Activated naive CD8-positive, alpha-beta T cell treated with anti-CD3 and anti-CD28 coated beads, Interleukin-2, amount 50 U/mL, for 24 hours (primary cell): ENCODE measurements around the gene CSF3.
"Not testable (repeated sequence)": the region's sequence is repeated elsewhere in the genome, so short reads cannot be mapped to it uniquely, and the experiment has no call there.

Source experiments
- ATAC-seq: fragments of 150-1000 bp; cut with Tn5 transposase; one replicate; pipeline ENCODE4 v1.10.0; 2021
- DNase-seq: peaks from one replicate; pipeline ENCODE4 v3.0.0; 2021
- H3K27ac Mint-ChIP-seq: one replicate; pipeline ENCODE4 v1.8.0; 2021; ENCODE audit warnings: mild to moderate bottlenecking, mixed read lengths
- H3K27me3 Mint-ChIP-seq: one replicate; pipeline ENCODE4 v1.8.0; 2021; ENCODE audit warnings: mixed read lengths
- H3K36me3 Mint-ChIP-seq: one replicate; pipeline ENCODE4 v1.8.0; 2021; ENCODE audit warnings: low read depth, mixed read lengths
- H3K4me1 Mint-ChIP-seq: one replicate; pipeline ENCODE4 v1.8.0; 2021; ENCODE audit warnings: mixed read lengths
- H3K4me3 Mint-ChIP-seq: one replicate; pipeline ENCODE4 v1.8.0; 2021; ENCODE audit warnings: mild to moderate bottlenecking, moderate library complexity, mixed read lengths
- H3K9me3 Mint-ChIP-seq: one replicate; pipeline ENCODE4 v1.8.0; 2021; ENCODE audit warnings: mixed read lengths

Gene CSF3

GRCh38 chr17:40012017-40012647 lies 3.1 kb upstream of the CSF3 start:
- not testable (repeated sequence) for H3K9me3 Mint-ChIP-seq, H3K27me3 Mint-ChIP-seq, H3K4me1 Mint-ChIP-seq, H3K4me3 Mint-ChIP-seq, DNase-seq, H3K27ac Mint-ChIP-seq, H3K36me3 Mint-ChIP-seq, ATAC-seq

- H3K36me3 Mint-ChIP-seq: no peaks in the 10 kb centered on the region
- DNase-seq (no peak), ATAC-seq (no peak)
- no peak overlapping the region for H3K27ac Mint-ChIP-seq
- no peak overlapping the region for H3K4me3 Mint-ChIP-seq
- peaks cover 1% of the 10 kb centered on the region for H3K27me3 Mint-ChIP-seq
- H3K9me3 Mint-ChIP-seq: no peaks in the 10 kb centered on the region
- H3K4me1 Mint-ChIP-seq: peaks cover 6% of the 10 kb centered on the region
Observed at GRCh38 chr17:40014375-40014980, 762 bp upstream of the CSF3 start.

- DNase-seq (no peak), ATAC-seq (no peak)
- H3K27ac Mint-ChIP-seq: no peak overlapping the region
- no peaks in the 10 kb centered on the region for H3K4me1 Mint-ChIP-seq
- no peaks in the 10 kb centered on the region for H3K9me3 Mint-ChIP-seq
- peaks cover 6% of the 10 kb centered on the region for H3K36me3 Mint-ChIP-seq
- no peak overlapping the region for H3K4me3 Mint-ChIP-seq
- peaks cover 1% of the 10 kb centered on the region for H3K27me3 Mint-ChIP-seq
Observed at GRCh38 chr17:40015998-40016985, 1.1 kb downstream of the CSF3 start.

- H3K4me3 Mint-ChIP-seq: no peak overlapping the region
- no peaks in the 10 kb centered on the region for H3K4me1 Mint-ChIP-seq
- H3K27ac Mint-ChIP-seq: no peak overlapping the region
- ATAC-seq: no peak
- H3K27me3 Mint-ChIP-seq: no peaks in the 10 kb centered on the region
- DNase-seq: no peak
- H3K36me3 Mint-ChIP-seq: peaks cover 11% of the 10 kb centered on the region
- H3K9me3 Mint-ChIP-seq: no peaks in the 10 kb centered on the region
Observed at GRCh38 chr17:40017422-40018080, 2.3 kb downstream of the CSF3 start.

- H3K4me3 Mint-ChIP-seq: no peak overlapping the region
- ATAC-seq (no peak), DNase-seq (no peak)
- no peak overlapping the region for H3K27ac Mint-ChIP-seq
- H3K9me3 Mint-ChIP-seq: no peaks in the 10 kb centered on the region
- no peaks in the 10 kb centered on the region for H3K27me3 Mint-ChIP-seq
- H3K4me1 Mint-ChIP-seq: no peaks in the 10 kb centered on the region
- peaks cover 11% of the 10 kb centered on the region for H3K36me3 Mint-ChIP-seq
Observed at GRCh38 chr17:40018211-40019121, 3.2 kb downstream of the CSF3 start.

- H3K27ac Mint-ChIP-seq: no peak overlapping the region
- H3K9me3 Mint-ChIP-seq: no peaks in the 10 kb centered on the region
Observed at GRCh38 chr17:40019140-40019991, 4.1 kb downstream of the CSF3 start.

GRCh38 chr17:40020146-40020545 lies 4.9 kb downstream of the CSF3 start:
- no peaks in the 10 kb centered on the region for H3K4me1 Mint-ChIP-seq
- ATAC-seq (no peak), DNase-seq (no peak)
- no peak overlapping the region for H3K27ac Mint-ChIP-seq
- no peaks in the 10 kb centered on the region for H3K9me3 Mint-ChIP-seq
- no peak overlapping the region for H3K4me3 Mint-ChIP-seq
- H3K36me3 Mint-ChIP-seq: peaks cover 17% of the 10 kb centered on the region
- no peaks in the 10 kb centered on the region for H3K27me3 Mint-ChIP-seq

More at GRCh38 chr17:40019140-40019991, 4.1 kb downstream of the CSF3 start:
- no peaks in the 10 kb centered on the region for H3K4me1 Mint-ChIP-seq
- DNase-seq: no peak
- no peak for ATAC-seq
- H3K36me3 Mint-ChIP-seq: peaks cover 11% of the 10 kb centered on the region
- H3K4me3 Mint-ChIP-seq: no peak overlapping the region
- no peaks in the 10 kb centered on the region for H3K27me3 Mint-ChIP-seq

GRCh38 chr17:40021451-40021971 lies 6.3 kb downstream of the CSF3 start:
- no peak for DNase-seq
- H3K4me1 Mint-ChIP-seq: peaks cover 10% of the 10 kb centered on the region
- H3K4me3 Mint-ChIP-seq: no peak overlapping the region
- peaks cover 31% of the 10 kb centered on the region for H3K36me3 Mint-ChIP-seq
- no peaks in the 10 kb centered on the region for H3K9me3 Mint-ChIP-seq
- ATAC-seq: no peak
- H3K27me3 Mint-ChIP-seq: no peaks in the 10 kb centered on the region
- H3K27ac Mint-ChIP-seq: no peak overlapping the region

- Mint-ChIP-seq H3K27ac (no peak overlapping the region), H3K36me3 (peaks cover 32% of the 10 kb centered on the region), H3K4me3 (no peak overlapping the region), H3K9me3 (no peaks in the 10 kb centered on the region), H3K27me3 (no peaks in the 10 kb centered on the region), H3K4me1 (peaks cover 16% of the 10 kb centered on the region)
- ATAC-seq: no peak
- no peak for DNase-seq
Observed at GRCh38 chr17:40022497-40022896, 7.3 kb downstream of the CSF3 start.

GRCh38 chr17:40022961-40023541 lies 7.8 kb downstream of the CSF3 start:
- Mint-ChIP-seq H3K4me3 (no peak overlapping the region), H3K27ac (no peak overlapping the region)

GRCh38 chr17:40023590-40024292 lies 8.5 kb downstream of the CSF3 start:
- no peaks in the 10 kb centered on the region for H3K9me3 Mint-ChIP-seq
- H3K27ac Mint-ChIP-seq: no peak overlapping the region
- H3K27me3 Mint-ChIP-seq: no peaks in the 10 kb centered on the region
- DNase-seq: no peak
- H3K4me3 Mint-ChIP-seq: no peak overlapping the region
- H3K4me1 Mint-ChIP-seq: peaks cover 16% of the 10 kb centered on the region
- H3K36me3 Mint-ChIP-seq: peaks cover 37% of the 10 kb centered on the region
- ATAC-seq: no peak

More at GRCh38 chr17:40022961-40023541, 7.8 kb downstream of the CSF3 start:
- Mint-ChIP-seq H3K36me3 (peaks cover 34% of the 10 kb centered on the region), H3K27me3 (no peaks in the 10 kb centered on the region), H3K4me1 (peaks cover 16% of the 10 kb centered on the region), H3K9me3 (no peaks in the 10 kb centered on the region)
- DNase-seq (no peak), ATAC-seq (no peak)

- H3K4me1 Mint-ChIP-seq: peaks cover 16% of the 10 kb centered on the region
- H3K36me3 Mint-ChIP-seq: peaks cover 44% of the 10 kb centered on the region
- no peak for ATAC-seq
- H3K27ac Mint-ChIP-seq: no peak overlapping the region
- DNase-seq: no peak
- no peak overlapping the region for H3K4me3 Mint-ChIP-seq
- H3K27me3 Mint-ChIP-seq: no peaks in the 10 kb centered on the region
- H3K9me3 Mint-ChIP-seq: no peaks in the 10 kb centered on the region
Observed at GRCh38 chr17:40024901-40025300, 9.7 kb downstream of the CSF3 start.
